Measurements from ENCODE around the gene BRSK1.

- TF ChIP-seq CTCF (IDR thresholded peaks at IDR 0.05) (no peak), POLR2A (IDR thresholded peaks at IDR 0.05) (no peak)
Measured at GRCh38 chr19:55352040-55352439, 68.2 kb downstream of the BRSK1 start.

All from testis (tissue), 2 donors.